ENCODE results near the gene PHLDA1. TPM values are rescaled to one million over a fixed set of nuclear protein-coding genes. Genes with fewer than 3 reads are reported as not detected.

The PHLDA1 gene
- total and polyA plus RNA-seq, 2 of the 4 experiments (the other 2 are of a cell fraction) = 27.8 to 32.4 TPM

DNA sequence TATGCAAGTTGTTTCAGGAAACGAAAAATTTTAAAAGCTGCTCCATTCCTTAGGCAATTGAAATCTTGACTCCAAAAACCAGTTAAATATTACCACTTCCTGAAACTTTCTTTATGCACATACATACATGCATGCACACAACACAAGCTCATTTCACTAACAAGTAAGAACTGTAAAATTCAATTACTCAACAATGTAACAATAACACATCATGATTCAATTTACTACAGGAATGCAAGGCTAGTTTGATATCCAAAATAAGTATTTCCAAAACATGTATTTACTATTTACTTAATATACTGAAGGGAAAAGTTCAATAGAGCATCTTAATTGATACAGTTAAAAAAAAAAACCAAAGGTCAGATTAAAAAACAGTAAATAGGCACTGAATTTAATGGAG lies 33.3 kb upstream of the PHLDA1 start:
- H3K4me2 ChIP-seq (ENCODE audit: low read depth, low read length) = no peak overlapping the region
- peaks cover 25 to 44% of the 10 kb centered on the region in 2 experiments for H3K79me1 ChIP-seq (ENCODE audit: low read depth in 1 of 2, low read length in 2 of 2)
- H3K9me3 ChIP-seq (ENCODE audit: control insufficient read depth, insufficient read depth, low read length) = peaks cover 3% of the 10 kb centered on the region; the same call in 1 of the 2 replicates
- H4K8ac ChIP-seq (ENCODE audit: low read depth in 2 of 2, low read length in 2 of 2) = no peak overlapping the region
- H3K4me1 ChIP-seq (ENCODE audit: control insufficient read depth, insufficient read depth, low read length) = no peaks in the 10 kb centered on the region
- no TSS peak for BruUV-seq (replicated peaks)
- H3K14ac ChIP-seq (replicated peaks; ENCODE audit: low read depth, low read length) = no peak overlapping the region
- ChIA-PET POLR2A (ENCODE audit: unreplicated experiment) (no interaction called here), CTCF (interaction anchor here (0.7 kb wide), 1 partner anchor 15 kb away, joined by 3 read pairs; no protein-coding TSS in a partner anchor)
- H3K9me1 ChIP-seq (ENCODE audit: insufficient read depth, low read length) = 0 out of 2 replicates have a peak, but pooled peaks cover 6% of the 10 kb centered on the region
- no peak overlapping the region for H2AFZ ChIP-seq (replicated peaks; ENCODE audit: low read length, poor library complexity)
- TF ChIP-seq RCOR1 (IDR thresholded peaks at IDR 0.05; ENCODE audit: insufficient replicate concordance, low read length) (no peak), FOS (IDR thresholded peaks at IDR 0.05; ENCODE audit: low read depth, low read length) (no peak), MXI1 (IDR thresholded peaks at IDR 0.05; ENCODE audit: borderline replicate concordance, low read depth, low read length) (no peak), RAD21 (IDR thresholded peaks at IDR 0.05; ENCODE audit: low read length) (no peak), MAFK (IDR thresholded peaks at IDR 0.05; ENCODE audit: low read depth, low read length) (no peak), CEBPB (IDR thresholded peaks at IDR 0.05; ENCODE audit: low read depth, low read length) (no peak), MAZ (IDR thresholded peaks at IDR 0.05; ENCODE audit: borderline replicate concordance, low read depth, low read length) (no peak), SMC3 (IDR thresholded peaks at IDR 0.05; ENCODE audit: low read depth, low read length) (no peak), CHD1 (IDR thresholded peaks at IDR 0.05; ENCODE audit: low read depth, low read length) (no peak), BHLHE40 (IDR thresholded peaks at IDR 0.05; ENCODE audit: low read depth, low read length) (no peak), NFE2L2 (IDR thresholded peaks at IDR 0.05; ENCODE audit: low read depth, low read length) (no peak), RFX5 (IDR thresholded peaks at IDR 0.05; ENCODE audit: low read depth, low read length) (no peak), POLR2A (IDR thresholded peaks at IDR 0.05; ENCODE audit: low read depth, low read length) (no peak)
- TF ChIP-seq, protein P1, sequence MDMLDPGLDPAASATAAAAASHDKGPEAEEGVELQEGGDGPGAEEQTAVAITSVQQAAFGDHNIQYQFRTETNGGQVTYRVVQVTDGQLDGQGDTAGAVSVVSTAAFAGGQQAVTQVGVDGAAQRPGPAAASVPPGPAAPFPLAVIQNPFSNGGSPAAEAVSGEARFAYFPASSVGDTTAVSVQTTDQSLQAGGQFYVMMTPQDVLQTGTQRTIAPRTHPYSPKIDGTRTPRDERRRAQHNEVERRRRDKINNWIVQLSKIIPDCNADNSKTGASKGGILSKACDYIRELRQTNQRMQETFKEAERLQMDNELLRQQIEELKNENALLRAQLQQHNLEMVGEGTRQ (IDR thresholded peaks at IDR 0.05; ENCODE audit: low read depth, low read length) = no peak
- TF ChIP-seq, protein P2, sequence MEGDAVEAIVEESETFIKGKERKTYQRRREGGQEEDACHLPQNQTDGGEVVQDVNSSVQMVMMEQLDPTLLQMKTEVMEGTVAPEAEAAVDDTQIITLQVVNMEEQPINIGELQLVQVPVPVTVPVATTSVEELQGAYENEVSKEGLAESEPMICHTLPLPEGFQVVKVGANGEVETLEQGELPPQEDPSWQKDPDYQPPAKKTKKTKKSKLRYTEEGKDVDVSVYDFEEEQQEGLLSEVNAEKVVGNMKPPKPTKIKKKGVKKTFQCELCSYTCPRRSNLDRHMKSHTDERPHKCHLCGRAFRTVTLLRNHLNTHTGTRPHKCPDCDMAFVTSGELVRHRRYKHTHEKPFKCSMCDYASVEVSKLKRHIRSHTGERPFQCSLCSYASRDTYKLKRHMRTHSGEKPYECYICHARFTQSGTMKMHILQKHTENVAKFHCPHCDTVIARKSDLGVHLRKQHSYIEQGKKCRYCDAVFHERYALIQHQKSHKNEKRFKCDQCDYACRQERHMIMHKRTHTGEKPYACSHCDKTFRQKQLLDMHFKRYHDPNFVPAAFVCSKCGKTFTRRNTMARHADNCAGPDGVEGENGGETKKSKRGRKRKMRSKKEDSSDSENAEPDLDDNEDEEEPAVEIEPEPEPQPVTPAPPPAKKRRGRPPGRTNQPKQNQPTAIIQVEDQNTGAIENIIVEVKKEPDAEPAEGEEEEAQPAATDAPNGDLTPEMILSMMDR (conservative IDR thresholded peaks at IDR 0.05; ENCODE audit: low read depth, low read length) = no peak
- TF ChIP-seq, protein P3, sequence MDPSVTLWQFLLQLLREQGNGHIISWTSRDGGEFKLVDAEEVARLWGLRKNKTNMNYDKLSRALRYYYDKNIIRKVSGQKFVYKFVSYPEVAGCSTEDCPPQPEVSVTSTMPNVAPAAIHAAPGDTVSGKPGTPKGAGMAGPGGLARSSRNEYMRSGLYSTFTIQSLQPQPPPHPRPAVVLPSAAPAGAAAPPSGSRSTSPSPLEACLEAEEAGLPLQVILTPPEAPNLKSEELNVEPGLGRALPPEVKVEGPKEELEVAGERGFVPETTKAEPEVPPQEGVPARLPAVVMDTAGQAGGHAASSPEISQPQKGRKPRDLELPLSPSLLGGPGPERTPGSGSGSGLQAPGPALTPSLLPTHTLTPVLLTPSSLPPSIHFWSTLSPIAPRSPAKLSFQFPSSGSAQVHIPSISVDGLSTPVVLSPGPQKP (IDR thresholded peaks at IDR 0.05; ENCODE audit: borderline replicate concordance, low read depth, low read length) = no peak
- dilution Hi-C loops (cut with HindIII; ENCODE audit: low sequenced_read_pairs, unreplicated experiment) (no loop called here), in situ Hi-C loops (cut with MboI; ENCODE audit: low sequenced_read_pairs) (loop anchor here (25.0 kb wide), 1 partner anchor 397 kb away; no protein-coding TSS in a partner anchor), intact Hi-C loops (cut with micrococcal nuclease) (no loop called here)
- peaks cover 36% of the 10 kb centered on the region for H4K20me1 ChIP-seq (ENCODE audit: insufficient read depth, low read length)
- H3K36me3 ChIP-seq (ENCODE audit: control insufficient read depth, insufficient read depth, low read length) = peaks cover 21% of the 10 kb centered on the region
- no peaks in the 10 kb centered on the region for H3K27me3 ChIP-seq (ENCODE audit: control insufficient read depth, insufficient read depth, low read length)
- no peak overlapping the region for H3K4ac ChIP-seq (ENCODE audit: low read depth, low read length)
- no peak overlapping the region for H2BK120ac ChIP-seq (ENCODE audit: low read depth, low read length)
- H3K56ac ChIP-seq (ENCODE audit: extremely low read depth, insufficient read depth, low read length) = no peak overlapping the region
- H2AK9ac ChIP-seq (replicated peaks; ENCODE audit: low read depth, low read length, poor library complexity) = no peak overlapping the region
- H3K18ac ChIP-seq (ENCODE audit: low read depth, low read length) = no peak overlapping the region
- no peak overlapping the region for H3K9ac ChIP-seq (ENCODE audit: low read depth, low read length)
- H2BK15ac ChIP-seq (ENCODE audit: low read depth, low read length) = no peak overlapping the region
- H3K4me3 ChIP-seq (ENCODE audit: insufficient read depth, low read depth, low read length) = no peak overlapping the region
- DNase-seq (no peak), ATAC-seq (ENCODE audit: low read depth) (no peak)
- H3K23ac ChIP-seq (ENCODE audit: low read depth, low read length) = no peak overlapping the region
- H2BK20ac ChIP-seq (ENCODE audit: low read depth, low read length) = no peak overlapping the region
- no peak overlapping the region for H3K27ac ChIP-seq (ENCODE audit: insufficient read depth, low read length)
- H4K91ac ChIP-seq (ENCODE audit: insufficient read depth, low read depth, low read length) = no peak overlapping the region
- H4K5ac ChIP-seq (ENCODE audit: low read depth, low read length) = no peak overlapping the region
- no peak overlapping the region for H2AK5ac ChIP-seq (ENCODE audit: low read depth, low read length)
- H2BK5ac ChIP-seq (ENCODE audit: low read depth, low read length, poor library complexity, severe bottlenecking) = no peak overlapping the region
- no CpG with 5 or more reads among the region's 1 CpG for WGBS, 2 experiments (ENCODE audit: extremely low coverage in 2 of 2, insufficient read length in 1 of 2)
